PFSK-1 (cell line): ENCODE results near the gene ESCO1.

Source experiments
- FOXP2 ChIP-seq: optimal IDR thresholded peaks from 2 replicates; pipeline ENCODE3; 2011; ENCODE audit warnings: borderline replicate concordance, control low read depth, inconsistent platforms; ENCODE audit not compliant: insufficient read depth; ENCODE audit errors: extremely low read length, extremely low read depth
- POLR2AphosphoS5 ChIP-seq: IDR thresholded peaks from 2 replicates; pipeline ENCODE4 v1.6.1; 2012; ENCODE audit warnings: low read depth, mild to moderate bottlenecking, control low read depth, low read length, moderate library complexity
- REST ChIP-seq, 2 experiments: IDR thresholded peaks; 2 replicates each; pipeline versions ENCODE4 v1.6.1 to v1.8.0; 2011 to 2012; ENCODE audit warnings: low read depth in 2 of 2, low read length in 2 of 2, control low read depth in 1 of 2, inconsistent platforms in 1 of 2, mild to moderate bottlenecking in 1 of 2, moderate library complexity in 1 of 2; ENCODE audit not compliant: insufficient read depth in 1 of 2
- SIN3A ChIP-seq: IDR thresholded peaks from 2 replicates; pipeline ENCODE4 v1.6.1; 2012; ENCODE audit warnings: mild to moderate bottlenecking, low read length, moderate library complexity, borderline replicate concordance; ENCODE audit not compliant: insufficient read depth
- TAF1 ChIP-seq: IDR thresholded peaks from 2 replicates; pipeline ENCODE4 v1.6.1; 2012; ENCODE audit warnings: low read length, control low read depth, borderline replicate concordance; ENCODE audit not compliant: insufficient read depth

Gene ESCO1

DNA sequence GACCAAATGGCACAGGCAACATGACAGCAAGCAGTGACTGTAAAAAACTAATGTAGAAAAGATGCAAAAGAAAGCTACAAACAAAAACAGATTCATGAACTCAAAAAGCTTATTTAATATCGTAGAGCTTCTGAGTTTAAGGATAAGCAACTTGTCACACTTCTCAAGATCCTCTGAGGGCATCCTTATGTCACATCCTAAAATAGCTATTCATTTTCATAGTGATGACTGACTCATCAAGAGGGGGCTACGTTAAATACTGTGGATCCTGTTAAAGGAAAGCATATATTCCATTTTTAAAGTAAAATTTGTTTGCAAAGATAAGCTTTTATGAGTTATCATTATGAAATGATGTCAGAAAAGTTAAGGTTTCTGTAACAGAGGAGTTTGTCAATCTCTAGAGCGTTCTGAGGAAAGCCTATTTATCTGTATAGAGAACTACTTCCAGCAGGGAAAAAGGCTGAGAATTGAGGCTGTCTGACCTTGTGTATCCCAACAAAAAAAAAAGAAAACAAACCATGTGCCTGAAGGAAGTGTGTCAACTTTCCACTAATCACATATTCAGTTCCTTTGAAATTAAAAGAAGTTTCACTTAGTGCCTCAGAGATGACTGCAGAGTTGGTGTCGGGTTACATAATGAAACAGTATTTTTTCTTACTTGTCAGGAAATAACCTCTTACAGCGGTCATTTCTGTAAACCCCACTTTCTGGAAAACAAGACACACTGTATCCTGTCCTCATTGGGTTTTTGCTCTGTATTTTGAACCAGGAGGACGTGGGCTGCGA, 115.5 kb downstream of the ESCO1 start:
- TF ChIP-seq TAF1 = no peak
- no peak for TF ChIP-seq POLR2AphosphoS5
- TF ChIP-seq SIN3A = no peak
- TF ChIP-seq REST (IDR thresholded peaks at IDR 0.05; ENCODE audit: insufficient read depth in 1 of 2, low read depth in 2 of 2, low read length in 2 of 2) = no peak
- no peak for TF ChIP-seq FOXP2

DNA sequence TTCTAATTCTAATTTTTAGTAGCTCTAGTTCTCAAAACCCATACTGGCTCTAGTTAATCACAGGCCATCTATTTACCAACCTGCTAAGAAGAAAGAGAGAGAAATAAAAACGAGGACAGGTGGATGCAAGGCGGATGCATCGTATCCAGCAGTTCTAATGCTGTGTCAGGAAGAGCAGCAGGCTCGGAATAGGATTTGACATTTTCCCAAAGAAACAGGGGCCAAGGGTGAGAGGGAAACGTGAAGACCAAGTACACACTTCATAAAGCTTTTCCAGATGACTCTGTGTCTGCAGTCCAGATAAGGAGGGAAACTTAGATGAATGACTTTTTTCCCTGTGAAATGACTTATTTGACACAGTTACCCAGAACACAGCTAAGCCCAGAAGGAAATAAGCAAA, 117.5 kb downstream of the ESCO1 start:
- no peak for TF ChIP-seq POLR2AphosphoS5
- no peak for TF ChIP-seq FOXP2

DNA sequence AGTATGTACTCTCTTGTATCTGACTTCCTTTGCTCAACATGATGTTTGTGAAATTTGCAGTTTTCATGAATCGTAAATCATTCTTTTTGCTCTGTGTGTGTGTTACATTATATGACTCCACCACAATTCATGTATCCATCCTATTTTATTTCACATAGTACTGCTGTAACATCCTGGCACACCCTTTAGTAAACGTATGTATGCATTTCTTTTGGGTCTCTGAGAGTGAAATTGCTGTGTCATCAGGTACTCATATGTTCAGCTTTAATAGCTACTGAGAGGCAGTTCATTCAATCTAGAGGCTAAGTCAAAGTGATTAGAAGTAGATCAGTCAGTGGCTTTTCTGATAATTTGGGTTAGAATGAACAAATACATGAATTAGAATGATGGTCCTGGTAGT, 118.8 kb downstream of the ESCO1 start:
- TF ChIP-seq FOXP2 (no peak), REST (IDR thresholded peaks at IDR 0.05; ENCODE audit: insufficient read depth in 1 of 2, low read depth in 2 of 2, low read length in 2 of 2) (no peak), POLR2AphosphoS5 (no peak), SIN3A (no peak), TAF1 (no peak)

GRCh38 chr18:21479721-21480120, 120.8 kb downstream of the ESCO1 start:
- TF ChIP-seq SIN3A (no peak), POLR2AphosphoS5 (no peak), FOXP2 (no peak), REST (IDR thresholded peaks at IDR 0.05; ENCODE audit: insufficient read depth in 1 of 2, low read depth in 2 of 2, low read length in 2 of 2) (no peak), TAF1 (no peak)
